ENCODE measurements around the gene MAPK8.

- TF ChIP-seq ZNF274 (IDR thresholded peaks at IDR 0.05; ENCODE audit: low read depth, low read length) (no peak), YY1 (IDR thresholded peaks at IDR 0.05; ENCODE audit: insufficient read depth, insufficient read length) (no peak), SUZ12 (IDR thresholded peaks at IDR 0.05; ENCODE audit: extremely low read depth, insufficient read depth, insufficient read length) (no peak)
Observed at GRCh38 chr10:48411510-48411909, 105.0 kb downstream of the MAPK8 start.
